ENCODE measurements around the gene SLC26A11. TPM values are rescaled to one million over a fixed set of nuclear protein-coding genes. Genes with fewer than 3 reads are reported as not detected.

The SLC26A11 gene
- total RNA-seq, 3 donors from 2014 or later (not counting 1 experiment from before 2014, with no cell fraction given), result 33.9 to 37.6 (median 35.8) TPM

DNA sequence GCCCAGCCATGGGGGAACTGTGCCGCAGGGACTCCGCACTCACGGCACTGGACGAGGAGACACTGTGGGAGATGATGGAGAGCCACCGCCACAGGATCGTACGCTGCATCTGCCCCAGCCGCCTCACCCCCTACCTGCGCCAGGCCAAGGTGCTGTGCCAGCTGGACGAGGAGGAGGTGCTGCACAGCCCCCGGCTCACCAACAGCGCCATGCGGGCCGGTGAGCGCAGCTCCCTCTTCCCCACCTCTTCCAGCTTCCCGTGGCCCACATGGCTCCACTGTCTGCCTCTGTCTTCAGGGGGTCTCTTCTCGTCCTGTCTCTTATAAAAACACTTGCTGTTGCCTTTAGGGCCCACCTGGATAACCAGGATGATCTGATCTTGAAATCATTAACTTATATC, 38.8 kb upstream of the SLC26A11 start:
- Histone ChIP-seq H3K27me3 (ENCODE audit: control insufficient read depth, insufficient read depth, low read length) (no peaks in the 10 kb centered on the region), H3K36me3 (ENCODE audit: control insufficient read depth, insufficient read depth, low read length) (no peaks in the 10 kb centered on the region), H3K4me3 (ENCODE audit: low read length) (no peak overlapping the region), H3K4me1 (ENCODE audit: control insufficient read depth, insufficient read depth, low read length) (no peaks in the 10 kb centered on the region), H3K9me3 (ENCODE audit: control insufficient read depth, insufficient read depth, low read length) (no peaks in the 10 kb centered on the region), H3K27ac (ENCODE audit: low read length) (no peak overlapping the region)
- intact Hi-C loops (cut with micrococcal nuclease), result no loop called here
- Mint-ChIP-seq H3K4me1 (no peaks in the 10 kb centered on the region), H3K9me3 (no peaks in the 10 kb centered on the region), H3K36me3 (no peaks in the 10 kb centered on the region), H3K27me3 (ENCODE audit: low read depth in 2 of 2) (peaks cover 0 to 2% of the 10 kb centered on the region in 2 donors), H3K27ac (no peak overlapping the region), H3K4me3 (no peak overlapping the region)
- DNase-seq (no peak), ATAC-seq (no peak)
- TF ChIP-seq, protein P1, sequence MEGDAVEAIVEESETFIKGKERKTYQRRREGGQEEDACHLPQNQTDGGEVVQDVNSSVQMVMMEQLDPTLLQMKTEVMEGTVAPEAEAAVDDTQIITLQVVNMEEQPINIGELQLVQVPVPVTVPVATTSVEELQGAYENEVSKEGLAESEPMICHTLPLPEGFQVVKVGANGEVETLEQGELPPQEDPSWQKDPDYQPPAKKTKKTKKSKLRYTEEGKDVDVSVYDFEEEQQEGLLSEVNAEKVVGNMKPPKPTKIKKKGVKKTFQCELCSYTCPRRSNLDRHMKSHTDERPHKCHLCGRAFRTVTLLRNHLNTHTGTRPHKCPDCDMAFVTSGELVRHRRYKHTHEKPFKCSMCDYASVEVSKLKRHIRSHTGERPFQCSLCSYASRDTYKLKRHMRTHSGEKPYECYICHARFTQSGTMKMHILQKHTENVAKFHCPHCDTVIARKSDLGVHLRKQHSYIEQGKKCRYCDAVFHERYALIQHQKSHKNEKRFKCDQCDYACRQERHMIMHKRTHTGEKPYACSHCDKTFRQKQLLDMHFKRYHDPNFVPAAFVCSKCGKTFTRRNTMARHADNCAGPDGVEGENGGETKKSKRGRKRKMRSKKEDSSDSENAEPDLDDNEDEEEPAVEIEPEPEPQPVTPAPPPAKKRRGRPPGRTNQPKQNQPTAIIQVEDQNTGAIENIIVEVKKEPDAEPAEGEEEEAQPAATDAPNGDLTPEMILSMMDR (IDR thresholded peaks at IDR 0.05), result no peak
- WGBS (ENCODE audit: insufficient coverage), result 92% methylated on average over 17 of the region's 17 CpGs

- H3K36me3 Mint-ChIP-seq, result no peaks in the 10 kb centered on the region
- no peak for DNase-seq
- H3K27me3 Mint-ChIP-seq (ENCODE audit: low read depth in 2 of 2), result peaks cover 0 to 2% of the 10 kb centered on the region in 2 donors
- Histone ChIP-seq H3K27me3 (ENCODE audit: control insufficient read depth, insufficient read depth, low read length) (no peaks in the 10 kb centered on the region), H3K27ac (ENCODE audit: low read length) (no peak overlapping the region), H3K9me3 (ENCODE audit: control insufficient read depth, insufficient read depth, low read length) (no peaks in the 10 kb centered on the region), H3K4me1 (ENCODE audit: control insufficient read depth, insufficient read depth, low read length) (no peaks in the 10 kb centered on the region), H3K4me3 (ENCODE audit: low read length) (no peak overlapping the region), H3K36me3 (ENCODE audit: control insufficient read depth, insufficient read depth, low read length) (no peaks in the 10 kb centered on the region)
- H3K4me1 Mint-ChIP-seq, result no peaks in the 10 kb centered on the region
- no peak overlapping the region for H3K27ac Mint-ChIP-seq
- no peak overlapping the region for H3K4me3 Mint-ChIP-seq
- WGBS (ENCODE audit: insufficient coverage), result 89% methylated on average over 30 of the region's 30 CpGs
- TF ChIP-seq, protein P1 (IDR thresholded peaks at IDR 0.05), result no peak
- intact Hi-C loops (cut with micrococcal nuclease), result no loop called here
- ATAC-seq, result no peak
- no peaks in the 10 kb centered on the region for H3K9me3 Mint-ChIP-seq
These were observed 37.9 kb upstream of the SLC26A11 start for GRCh38 chr17:80182118-80182844.

DNA sequence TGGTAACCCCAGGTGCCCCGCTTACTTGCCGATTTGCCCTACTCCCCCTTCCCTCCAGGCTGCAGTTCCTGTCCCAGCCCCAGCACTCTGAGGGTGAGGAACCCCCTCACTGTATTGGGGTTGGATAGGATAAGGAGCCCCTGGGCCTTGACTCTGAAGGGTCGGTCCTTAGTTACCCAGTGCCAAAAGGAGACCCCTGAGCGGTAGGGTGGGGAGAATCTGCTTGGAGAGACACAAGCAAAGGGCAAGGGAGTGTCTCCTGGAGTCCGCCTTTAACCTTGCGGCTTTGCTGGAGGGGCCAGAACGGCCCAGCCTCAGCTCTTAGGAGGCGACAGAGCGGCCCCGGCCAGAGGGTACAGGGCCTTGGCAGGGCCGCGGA, 37.4 kb upstream of the SLC26A11 start:
- ATAC-seq (no peak), DNase-seq (no peak)
- H3K4me1 ChIP-seq (ENCODE audit: control insufficient read depth, insufficient read depth, low read length), result no peaks in the 10 kb centered on the region
- WGBS (ENCODE audit: insufficient coverage), result 93% methylated on average over 12 of the region's 12 CpGs
- TF ChIP-seq, protein P1 (IDR thresholded peaks at IDR 0.05), result no peak
- Mint-ChIP-seq H3K4me3 (no peak overlapping the region), H3K9me3 (no peaks in the 10 kb centered on the region), H3K36me3 (no peaks in the 10 kb centered on the region), H3K4me1 (no peaks in the 10 kb centered on the region), H3K27me3 (ENCODE audit: low read depth in 2 of 2) (peaks cover 0 to 2% of the 10 kb centered on the region in 2 donors), H3K27ac (no peak overlapping the region)
- H3K4me3 ChIP-seq (ENCODE audit: low read length), result no peak overlapping the region
- H3K9me3 ChIP-seq (ENCODE audit: control insufficient read depth, insufficient read depth, low read length), result no peaks in the 10 kb centered on the region
- no peak overlapping the region for H3K27ac ChIP-seq (ENCODE audit: low read length)
- no peaks in the 10 kb centered on the region for H3K27me3 ChIP-seq (ENCODE audit: control insufficient read depth, insufficient read depth, low read length)
- no peaks in the 10 kb centered on the region for H3K36me3 ChIP-seq (ENCODE audit: control insufficient read depth, insufficient read depth, low read length)
- intact Hi-C loops (cut with micrococcal nuclease), result no loop called here
